DND-41 (cell line): Measurements from ENCODE around the gene LAG3.
"Not testable (repeated sequence)": the region's sequence is repeated elsewhere in the genome, so short reads cannot be mapped to it uniquely, and the experiment has no call there.

Experiments used
- EZH2 ChIP-seq: IDR thresholded peaks from 3 replicates; pipeline ENCODE4 v1.6.1; 2012; ENCODE audit warnings: borderline replicate concordance, low read depth, mild to moderate bottlenecking, moderate library complexity, low read length, inconsistent platforms; ENCODE audit not compliant: severe bottlenecking
- TF ChIP-seq, protein P1 (sequence below): IDR thresholded peaks from 2 replicates; pipeline ENCODE4 v1.5.1; 2012; ENCODE audit warnings: borderline replicate concordance, low read length, moderate library complexity, mild to moderate bottlenecking; ENCODE audit not compliant: poor library complexity, severe bottlenecking; ENCODE audit errors: extremely low read depth

DNA sequence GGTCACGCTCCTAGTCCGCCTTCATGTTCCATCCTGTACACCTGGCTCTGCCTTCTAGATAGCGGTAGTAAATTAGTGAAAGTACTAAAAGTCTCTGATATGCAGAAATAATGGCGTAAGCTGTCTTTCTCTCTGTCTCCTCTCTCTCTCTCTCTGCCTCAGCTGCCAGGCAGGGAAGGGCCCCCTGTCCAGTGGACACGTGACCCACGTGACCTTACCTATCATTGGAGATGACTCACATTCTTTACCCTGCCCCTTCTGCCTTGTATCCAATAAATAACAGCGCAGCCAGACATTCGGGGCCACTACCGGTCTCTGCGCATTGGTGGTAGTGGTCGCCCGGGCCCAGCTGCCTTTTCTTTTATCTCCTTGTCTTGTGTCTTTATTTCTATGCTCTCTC, 30.2 kb upstream of the LAG3 start:
- TF ChIP-seq, protein P1, sequence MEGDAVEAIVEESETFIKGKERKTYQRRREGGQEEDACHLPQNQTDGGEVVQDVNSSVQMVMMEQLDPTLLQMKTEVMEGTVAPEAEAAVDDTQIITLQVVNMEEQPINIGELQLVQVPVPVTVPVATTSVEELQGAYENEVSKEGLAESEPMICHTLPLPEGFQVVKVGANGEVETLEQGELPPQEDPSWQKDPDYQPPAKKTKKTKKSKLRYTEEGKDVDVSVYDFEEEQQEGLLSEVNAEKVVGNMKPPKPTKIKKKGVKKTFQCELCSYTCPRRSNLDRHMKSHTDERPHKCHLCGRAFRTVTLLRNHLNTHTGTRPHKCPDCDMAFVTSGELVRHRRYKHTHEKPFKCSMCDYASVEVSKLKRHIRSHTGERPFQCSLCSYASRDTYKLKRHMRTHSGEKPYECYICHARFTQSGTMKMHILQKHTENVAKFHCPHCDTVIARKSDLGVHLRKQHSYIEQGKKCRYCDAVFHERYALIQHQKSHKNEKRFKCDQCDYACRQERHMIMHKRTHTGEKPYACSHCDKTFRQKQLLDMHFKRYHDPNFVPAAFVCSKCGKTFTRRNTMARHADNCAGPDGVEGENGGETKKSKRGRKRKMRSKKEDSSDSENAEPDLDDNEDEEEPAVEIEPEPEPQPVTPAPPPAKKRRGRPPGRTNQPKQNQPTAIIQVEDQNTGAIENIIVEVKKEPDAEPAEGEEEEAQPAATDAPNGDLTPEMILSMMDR: not testable (repeated sequence)
- TF ChIP-seq EZH2: not testable (repeated sequence)
